ENCODE data around the gene TXNDC2.

DNA sequence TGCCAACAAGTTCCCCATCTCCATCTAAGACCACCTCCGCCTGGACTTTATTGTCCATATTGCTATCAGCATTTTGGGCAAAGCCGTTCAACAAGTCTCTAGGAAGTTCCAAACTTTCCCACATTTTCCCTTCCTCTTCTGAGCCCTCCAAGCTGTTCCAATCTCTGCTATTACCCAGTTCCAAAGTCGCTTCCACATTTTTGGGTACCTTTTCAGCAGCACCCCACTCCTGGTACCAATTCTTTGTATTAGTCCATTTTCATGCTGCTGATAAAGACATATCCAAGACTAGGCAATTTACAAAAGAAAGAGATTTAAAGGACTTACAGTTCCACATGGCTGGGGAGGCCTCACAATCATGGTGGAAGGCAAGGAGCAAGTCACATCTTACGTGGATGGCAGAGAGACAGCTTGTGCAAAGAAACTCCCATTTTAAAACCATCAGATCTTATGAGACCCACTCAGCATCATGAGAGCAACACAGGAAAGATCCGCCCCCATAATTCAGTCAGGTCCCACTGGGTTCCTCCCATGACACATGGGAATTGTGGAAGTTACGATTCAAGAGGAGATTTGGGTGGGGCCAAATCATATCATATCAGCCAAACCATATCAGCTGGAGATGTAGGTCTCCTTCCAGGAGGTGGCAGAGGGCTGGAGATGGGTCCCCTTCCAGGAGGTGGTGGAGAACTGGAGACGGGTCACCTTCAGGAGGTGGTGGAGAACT is 19.8 kb upstream of the TXNDC2 start:
- TF ChIP-seq, protein P1, sequence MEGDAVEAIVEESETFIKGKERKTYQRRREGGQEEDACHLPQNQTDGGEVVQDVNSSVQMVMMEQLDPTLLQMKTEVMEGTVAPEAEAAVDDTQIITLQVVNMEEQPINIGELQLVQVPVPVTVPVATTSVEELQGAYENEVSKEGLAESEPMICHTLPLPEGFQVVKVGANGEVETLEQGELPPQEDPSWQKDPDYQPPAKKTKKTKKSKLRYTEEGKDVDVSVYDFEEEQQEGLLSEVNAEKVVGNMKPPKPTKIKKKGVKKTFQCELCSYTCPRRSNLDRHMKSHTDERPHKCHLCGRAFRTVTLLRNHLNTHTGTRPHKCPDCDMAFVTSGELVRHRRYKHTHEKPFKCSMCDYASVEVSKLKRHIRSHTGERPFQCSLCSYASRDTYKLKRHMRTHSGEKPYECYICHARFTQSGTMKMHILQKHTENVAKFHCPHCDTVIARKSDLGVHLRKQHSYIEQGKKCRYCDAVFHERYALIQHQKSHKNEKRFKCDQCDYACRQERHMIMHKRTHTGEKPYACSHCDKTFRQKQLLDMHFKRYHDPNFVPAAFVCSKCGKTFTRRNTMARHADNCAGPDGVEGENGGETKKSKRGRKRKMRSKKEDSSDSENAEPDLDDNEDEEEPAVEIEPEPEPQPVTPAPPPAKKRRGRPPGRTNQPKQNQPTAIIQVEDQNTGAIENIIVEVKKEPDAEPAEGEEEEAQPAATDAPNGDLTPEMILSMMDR (IDR thresholded peaks at IDR 0.05) = no peak
- TF ChIP-seq POLR2AphosphoS5 (IDR thresholded peaks at IDR 0.05) (no peak), POLR2A (IDR thresholded peaks at IDR 0.05) (no peak)

Data from prostate gland (tissue), 2 donors.